GM23338 (cell line): ENCODE results near the gene C16orf86.

Experiments used
- CREB1 ChIP-seq: fragments of 250-450 bp; sonication (Bioruptor Pico); IDR thresholded peaks from 2 replicates; pipeline ENCODE4 v1.5.0; 2020; ENCODE audit warnings: low read depth, mild to moderate bottlenecking, moderate library complexity
- EZH2 ChIP-seq: fragments of 200-600 bp; sonication (generic); IDR thresholded peaks from one replicate; pipeline ENCODE4 v1.8.0; 2017; ENCODE audit warnings: antibody characterized with exemption, mild to moderate bottlenecking, low read depth; ENCODE audit not compliant: unreplicated experiment
- EZH2phosphoT487 ChIP-seq: fragments of 200-600 bp; sonication (generic); IDR thresholded peaks from one replicate; pipeline ENCODE4 v1.8.1; 2018; ENCODE audit warnings: antibody characterized with exemption; ENCODE audit not compliant: unreplicated experiment
- JUNB ChIP-seq: IDR thresholded peaks from one replicate; pipeline ENCODE4 v1.6.1; 2016; ENCODE audit warnings: antibody characterized with exemption; ENCODE audit not compliant: unreplicated experiment
- POLR2AphosphoS5 ChIP-seq: IDR thresholded peaks from 2 replicates; pipeline ENCODE4 v1.6.1; 2016; ENCODE audit warnings: antibody characterized with exemption, low read depth
- STAT1 ChIP-seq: IDR thresholded peaks from one replicate; pipeline ENCODE4 v1.6.1; 2016; ENCODE audit warnings: antibody characterized with exemption; ENCODE audit not compliant: unreplicated experiment
- ZNF114 ChIP-seq: fragments of 250-450 bp; sonication (Bioruptor Pico); IDR thresholded peaks from 2 replicates; pipeline ENCODE4 v1.5.0; 2020; ENCODE audit warnings: mild to moderate bottlenecking, moderate library complexity
- ZNF331 ChIP-seq: fragments of 250-450 bp; sonication (Bioruptor Pico); IDR thresholded peaks from 2 replicates; pipeline ENCODE4 v1.5.0; 2020; ENCODE audit warnings: low read depth, mild to moderate bottlenecking, moderate library complexity
- TF ChIP-seq, protein P1 (sequence below), 2 experiments: fragments of 200-600 bp in 1 of 2; sonication (generic) in 1 of 2; conservative IDR thresholded peaks; 2 replicates each; pipeline versions ENCODE4 v1.5.1 to v1.6.1; 2016 to 2017; ENCODE audit warnings: antibody characterized with exemption in 2 of 2, low read depth in 2 of 2, mild to moderate bottlenecking in 2 of 2, moderate library complexity in 1 of 2
- TF ChIP-seq, protein P2 (sequence below): IDR thresholded peaks from one replicate; pipeline ENCODE4 v1.6.1; 2018; ENCODE audit warnings: antibody characterized with exemption; ENCODE audit not compliant: unreplicated experiment
- TF ChIP-seq, protein P3 (sequence below): fragments of 250-450 bp; sonication (Bioruptor Pico); IDR thresholded peaks from 2 replicates; pipeline ENCODE4 v1.5.0; 2020; ENCODE audit warnings: mild to moderate bottlenecking, moderate library complexity

DNA sequence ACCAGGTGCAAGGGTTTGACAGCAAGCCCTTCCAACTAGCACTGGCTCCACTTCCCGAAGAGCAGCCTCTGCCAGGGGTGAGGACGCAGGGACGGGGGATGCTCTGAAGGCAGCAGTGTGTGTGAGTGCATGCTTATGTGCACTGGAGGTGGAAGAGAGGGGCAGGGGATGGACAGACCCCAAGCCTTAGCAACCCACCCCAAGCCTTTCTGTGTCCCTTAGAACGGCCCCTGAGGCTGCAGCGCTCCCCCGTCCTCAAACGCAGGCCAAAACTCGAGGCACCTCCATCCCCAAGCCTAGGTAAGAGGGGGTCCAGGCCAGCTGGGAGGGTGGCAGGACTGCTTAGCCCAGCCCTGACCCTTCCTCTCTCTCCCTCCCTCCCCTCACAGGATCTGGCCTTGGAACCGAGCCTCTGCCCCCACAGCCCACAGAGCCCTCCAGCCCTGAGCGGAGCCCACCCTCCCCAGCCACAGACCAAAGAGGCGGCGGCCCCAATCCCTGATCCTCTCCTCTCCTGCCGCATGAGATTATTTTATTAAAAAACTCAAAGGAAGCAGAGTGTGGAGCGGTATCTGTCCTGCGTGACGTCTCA is 9.5 kb upstream of the C16orf86 start:
- TF ChIP-seq, protein P1, sequence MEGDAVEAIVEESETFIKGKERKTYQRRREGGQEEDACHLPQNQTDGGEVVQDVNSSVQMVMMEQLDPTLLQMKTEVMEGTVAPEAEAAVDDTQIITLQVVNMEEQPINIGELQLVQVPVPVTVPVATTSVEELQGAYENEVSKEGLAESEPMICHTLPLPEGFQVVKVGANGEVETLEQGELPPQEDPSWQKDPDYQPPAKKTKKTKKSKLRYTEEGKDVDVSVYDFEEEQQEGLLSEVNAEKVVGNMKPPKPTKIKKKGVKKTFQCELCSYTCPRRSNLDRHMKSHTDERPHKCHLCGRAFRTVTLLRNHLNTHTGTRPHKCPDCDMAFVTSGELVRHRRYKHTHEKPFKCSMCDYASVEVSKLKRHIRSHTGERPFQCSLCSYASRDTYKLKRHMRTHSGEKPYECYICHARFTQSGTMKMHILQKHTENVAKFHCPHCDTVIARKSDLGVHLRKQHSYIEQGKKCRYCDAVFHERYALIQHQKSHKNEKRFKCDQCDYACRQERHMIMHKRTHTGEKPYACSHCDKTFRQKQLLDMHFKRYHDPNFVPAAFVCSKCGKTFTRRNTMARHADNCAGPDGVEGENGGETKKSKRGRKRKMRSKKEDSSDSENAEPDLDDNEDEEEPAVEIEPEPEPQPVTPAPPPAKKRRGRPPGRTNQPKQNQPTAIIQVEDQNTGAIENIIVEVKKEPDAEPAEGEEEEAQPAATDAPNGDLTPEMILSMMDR (conservative IDR thresholded peaks at IDR 0.05; ENCODE audit: low read depth in 2 of 2) = no peak
- no peak for TF ChIP-seq POLR2AphosphoS5
- no peak for TF ChIP-seq EZH2
- no peak for TF ChIP-seq CREB1 (CRISPR knock-in tag)
- TF ChIP-seq, protein P2, sequence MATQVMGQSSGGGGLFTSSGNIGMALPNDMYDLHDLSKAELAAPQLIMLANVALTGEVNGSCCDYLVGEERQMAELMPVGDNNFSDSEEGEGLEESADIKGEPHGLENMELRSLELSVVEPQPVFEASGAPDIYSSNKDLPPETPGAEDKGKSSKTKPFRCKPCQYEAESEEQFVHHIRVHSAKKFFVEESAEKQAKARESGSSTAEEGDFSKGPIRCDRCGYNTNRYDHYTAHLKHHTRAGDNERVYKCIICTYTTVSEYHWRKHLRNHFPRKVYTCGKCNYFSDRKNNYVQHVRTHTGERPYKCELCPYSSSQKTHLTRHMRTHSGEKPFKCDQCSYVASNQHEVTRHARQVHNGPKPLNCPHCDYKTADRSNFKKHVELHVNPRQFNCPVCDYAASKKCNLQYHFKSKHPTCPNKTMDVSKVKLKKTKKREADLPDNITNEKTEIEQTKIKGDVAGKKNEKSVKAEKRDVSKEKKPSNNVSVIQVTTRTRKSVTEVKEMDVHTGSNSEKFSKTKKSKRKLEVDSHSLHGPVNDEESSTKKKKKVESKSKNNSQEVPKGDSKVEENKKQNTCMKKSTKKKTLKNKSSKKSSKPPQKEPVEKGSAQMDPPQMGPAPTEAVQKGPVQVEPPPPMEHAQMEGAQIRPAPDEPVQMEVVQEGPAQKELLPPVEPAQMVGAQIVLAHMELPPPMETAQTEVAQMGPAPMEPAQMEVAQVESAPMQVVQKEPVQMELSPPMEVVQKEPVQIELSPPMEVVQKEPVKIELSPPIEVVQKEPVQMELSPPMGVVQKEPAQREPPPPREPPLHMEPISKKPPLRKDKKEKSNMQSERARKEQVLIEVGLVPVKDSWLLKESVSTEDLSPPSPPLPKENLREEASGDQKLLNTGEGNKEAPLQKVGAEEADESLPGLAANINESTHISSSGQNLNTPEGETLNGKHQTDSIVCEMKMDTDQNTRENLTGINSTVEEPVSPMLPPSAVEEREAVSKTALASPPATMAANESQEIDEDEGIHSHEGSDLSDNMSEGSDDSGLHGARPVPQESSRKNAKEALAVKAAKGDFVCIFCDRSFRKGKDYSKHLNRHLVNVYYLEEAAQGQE = no peak
- TF ChIP-seq STAT1 = no peak
- no peak for TF ChIP-seq ZNF114
- TF ChIP-seq JUNB = no peak
- no peak for TF ChIP-seq EZH2phosphoT487
- TF ChIP-seq ZNF331 = no peak
- TF ChIP-seq, protein P3, sequence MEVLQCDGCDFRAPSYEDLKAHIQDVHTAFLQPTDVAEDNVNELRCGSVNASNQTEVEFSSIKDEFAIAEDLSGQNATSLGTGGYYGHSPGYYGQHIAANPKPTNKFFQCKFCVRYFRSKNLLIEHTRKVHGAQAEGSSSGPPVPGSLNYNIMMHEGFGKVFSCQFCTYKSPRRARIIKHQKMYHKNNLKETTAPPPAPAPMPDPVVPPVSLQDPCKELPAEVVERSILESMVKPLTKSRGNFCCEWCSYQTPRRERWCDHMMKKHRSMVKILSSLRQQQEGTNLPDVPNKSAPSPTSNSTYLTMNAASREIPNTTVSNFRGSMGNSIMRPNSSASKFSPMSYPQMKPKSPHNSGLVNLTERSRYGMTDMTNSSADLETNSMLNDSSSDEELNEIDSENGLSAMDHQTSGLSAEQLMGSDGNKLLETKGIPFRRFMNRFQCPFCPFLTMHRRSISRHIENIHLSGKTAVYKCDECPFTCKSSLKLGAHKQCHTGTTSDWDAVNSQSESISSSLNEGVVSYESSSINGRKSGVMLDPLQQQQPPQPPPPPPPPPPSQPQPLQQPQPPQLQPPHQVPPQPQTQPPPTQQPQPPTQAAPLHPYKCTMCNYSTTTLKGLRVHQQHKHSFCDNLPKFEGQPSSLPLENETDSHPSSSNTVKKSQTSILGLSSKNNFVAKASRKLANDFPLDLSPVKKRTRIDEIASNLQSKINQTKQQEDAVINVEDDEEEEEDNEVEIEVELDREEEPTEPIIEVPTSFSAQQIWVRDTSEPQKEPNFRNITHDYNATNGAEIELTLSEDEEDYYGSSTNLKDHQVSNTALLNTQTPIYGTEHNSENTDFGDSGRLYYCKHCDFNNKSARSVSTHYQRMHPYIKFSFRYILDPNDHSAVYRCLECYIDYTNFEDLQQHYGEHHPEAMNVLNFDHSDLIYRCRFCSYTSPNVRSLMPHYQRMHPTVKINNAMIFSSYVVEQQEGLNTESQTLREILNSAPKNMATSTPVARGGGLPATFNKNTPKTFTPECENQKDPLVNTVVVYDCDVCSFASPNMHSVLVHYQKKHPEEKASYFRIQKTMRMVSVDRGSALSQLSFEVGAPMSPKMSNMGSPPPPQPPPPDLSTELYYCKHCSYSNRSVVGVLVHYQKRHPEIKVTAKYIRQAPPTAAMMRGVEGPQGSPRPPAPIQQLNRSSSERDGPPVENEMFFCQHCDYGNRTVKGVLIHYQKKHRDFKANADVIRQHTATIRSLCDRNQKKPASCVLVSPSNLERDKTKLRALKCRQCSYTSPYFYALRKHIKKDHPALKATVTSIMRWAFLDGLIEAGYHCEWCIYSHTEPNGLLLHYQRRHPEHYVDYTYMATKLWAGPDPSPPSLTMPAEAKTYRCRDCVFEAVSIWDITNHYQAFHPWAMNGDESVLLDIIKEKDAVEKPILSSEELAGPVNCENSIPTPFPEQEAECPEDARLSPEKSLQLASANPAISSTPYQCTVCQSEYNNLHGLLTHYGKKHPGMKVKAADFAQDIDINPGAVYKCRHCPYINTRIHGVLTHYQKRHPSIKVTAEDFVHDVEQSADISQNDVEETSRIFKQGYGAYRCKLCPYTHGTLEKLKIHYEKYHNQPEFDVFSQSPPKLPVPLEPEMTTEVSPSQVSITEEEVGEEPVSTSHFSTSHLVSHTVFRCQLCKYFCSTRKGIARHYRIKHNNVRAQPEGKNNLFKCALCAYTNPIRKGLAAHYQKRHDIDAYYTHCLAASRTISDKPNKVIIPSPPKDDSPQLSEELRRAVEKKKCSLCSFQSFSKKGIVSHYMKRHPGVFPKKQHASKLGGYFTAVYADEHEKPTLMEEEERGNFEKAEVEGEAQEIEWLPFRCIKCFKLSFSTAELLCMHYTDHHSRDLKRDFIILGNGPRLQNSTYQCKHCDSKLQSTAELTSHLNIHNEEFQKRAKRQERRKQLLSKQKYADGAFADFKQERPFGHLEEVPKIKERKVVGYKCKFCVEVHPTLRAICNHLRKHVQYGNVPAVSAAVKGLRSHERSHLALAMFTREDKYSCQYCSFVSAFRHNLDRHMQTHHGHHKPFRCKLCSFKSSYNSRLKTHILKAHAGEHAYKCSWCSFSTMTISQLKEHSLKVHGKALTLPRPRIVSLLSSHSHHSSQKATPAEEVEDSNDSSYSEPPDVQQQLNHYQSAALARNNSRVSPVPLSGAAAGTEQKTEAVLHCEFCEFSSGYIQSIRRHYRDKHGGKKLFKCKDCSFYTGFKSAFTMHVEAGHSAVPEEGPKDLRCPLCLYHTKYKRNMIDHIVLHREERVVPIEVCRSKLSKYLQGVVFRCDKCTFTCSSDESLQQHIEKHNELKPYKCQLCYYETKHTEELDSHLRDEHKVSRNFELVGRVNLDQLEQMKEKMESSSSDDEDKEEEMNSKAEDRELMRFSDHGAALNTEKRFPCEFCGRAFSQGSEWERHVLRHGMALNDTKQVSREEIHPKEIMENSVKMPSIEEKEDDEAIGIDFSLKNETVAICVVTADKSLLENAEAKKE (CRISPR knock-in tag) = no peak
